Putamen (tissue), 1 donor: ENCODE data around the gene NIN.

Source experiments
- DNase-seq: peaks from one replicate; pipeline ENCODE4 v3.0.0-alpha.2; 2016; ENCODE audit warnings: low spot score

NIN gene

DNA sequence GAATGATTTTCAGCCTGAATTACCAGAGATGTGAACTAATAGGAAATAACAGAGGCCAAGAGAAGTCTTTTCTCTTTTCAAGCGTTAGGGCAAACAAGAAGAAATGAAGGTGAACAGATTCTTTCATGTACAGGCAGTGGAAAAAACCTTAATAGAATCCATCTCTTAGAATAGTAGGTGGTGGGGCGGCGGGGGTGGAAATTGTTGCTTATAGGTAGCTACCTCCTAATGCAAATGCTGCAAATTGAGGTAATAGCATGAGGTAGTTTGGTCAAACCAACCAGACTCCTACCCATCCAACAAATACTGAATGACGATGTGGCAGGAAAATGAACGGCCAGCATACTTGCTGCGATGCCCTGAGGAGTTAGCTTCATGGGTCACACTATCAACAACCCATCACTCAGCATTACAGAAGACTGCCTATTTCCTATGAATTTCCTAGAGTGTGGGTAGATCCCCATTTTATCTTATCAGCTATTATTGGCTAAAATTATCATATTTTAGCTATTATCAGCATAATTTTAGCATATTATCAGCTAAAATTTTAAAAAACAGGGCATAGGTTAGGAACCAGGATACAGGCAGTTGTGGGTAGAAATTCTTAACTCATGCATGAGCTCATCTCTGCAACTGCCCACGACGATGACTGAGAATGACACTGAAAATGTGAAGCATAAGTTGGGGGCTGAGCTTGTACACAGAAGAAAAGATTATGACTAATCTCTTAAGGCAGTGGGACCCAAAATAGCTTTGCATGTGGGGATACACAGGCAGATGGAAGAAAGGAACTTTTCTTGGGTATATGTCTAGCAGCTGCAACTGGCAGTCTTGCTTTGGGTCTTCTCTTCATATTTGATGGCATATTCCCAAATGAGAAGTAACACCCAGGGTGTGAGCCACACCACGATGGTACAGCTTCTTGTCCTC lies 68.7 kb downstream of the NIN start:
- peak; percentile 85 for DNase-seq

DNA sequence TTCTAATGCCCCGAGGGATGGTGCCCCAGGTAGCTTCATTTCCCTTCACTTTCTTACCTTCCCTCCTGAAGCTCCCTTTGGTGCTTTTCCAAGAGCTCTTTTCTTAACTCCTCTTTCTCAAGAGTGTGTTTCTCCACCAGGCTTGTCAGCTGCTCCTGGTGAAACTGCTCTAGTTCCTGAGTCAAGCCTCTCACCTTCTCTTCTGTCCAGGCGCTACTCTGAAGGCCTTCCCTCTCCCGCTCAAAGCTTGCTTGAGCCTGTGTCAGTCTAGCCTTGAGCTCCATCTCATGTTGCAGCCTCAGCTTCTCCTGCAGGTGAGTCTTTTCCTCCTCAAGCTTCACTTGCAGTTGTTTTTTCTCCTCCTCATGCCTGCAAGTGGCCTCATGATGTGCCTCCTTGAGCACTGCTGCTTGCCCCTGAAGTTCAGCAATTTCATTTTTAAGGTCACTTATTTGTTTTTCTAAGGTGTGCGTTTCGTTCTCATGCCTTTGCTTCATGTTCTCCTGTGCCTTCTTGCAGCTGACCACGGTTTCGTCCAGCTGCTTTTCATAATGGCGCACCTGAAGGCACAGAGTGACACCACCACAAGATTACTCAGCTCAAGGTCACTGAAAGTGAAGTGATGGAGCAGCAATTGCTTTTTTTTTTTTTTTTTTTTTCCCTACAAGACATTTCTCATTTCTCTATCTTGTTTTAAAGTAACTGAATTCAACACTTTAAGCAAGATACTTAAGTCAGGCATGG lies 71.0 kb downstream of the NIN start:
- DNase-seq = no peak

DNA sequence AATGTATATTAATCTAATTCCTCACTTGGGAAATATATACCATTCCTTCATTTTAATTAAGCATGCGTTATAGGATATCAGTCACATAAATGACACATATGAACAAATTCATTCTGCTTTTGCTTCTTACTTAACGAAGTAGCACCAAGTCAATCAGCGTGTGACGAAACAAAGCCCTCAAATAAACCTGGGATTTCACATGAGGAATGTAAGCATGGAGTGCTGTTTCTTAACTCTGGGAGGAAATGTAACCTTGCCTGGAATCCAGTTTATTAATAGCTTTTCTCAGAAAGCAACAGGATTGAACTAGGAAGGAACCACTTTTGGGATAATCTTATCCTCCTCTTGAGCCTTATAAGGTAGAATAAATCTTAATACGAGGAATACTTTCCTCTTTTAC lies 72.0 kb downstream of the NIN start:
- DNase-seq = no peak

DNA sequence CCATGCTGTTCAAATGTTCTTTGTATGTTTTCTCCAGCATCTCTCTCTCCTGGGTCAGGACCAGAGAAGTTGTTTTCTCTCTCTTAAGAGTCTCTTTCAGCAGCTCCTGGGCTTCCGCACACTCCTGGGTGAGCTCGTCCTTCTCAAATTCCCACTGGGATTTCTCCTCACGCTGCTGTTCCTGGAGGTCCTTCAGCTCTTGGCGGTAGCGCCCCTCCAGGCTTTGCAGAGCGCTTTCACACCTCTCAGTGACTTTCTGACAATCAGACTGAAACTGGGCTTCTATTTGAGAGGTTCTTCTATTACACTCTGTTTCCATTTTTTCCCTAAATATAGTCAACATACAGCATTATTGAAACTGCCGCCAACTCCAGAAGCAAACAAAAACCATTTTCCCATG lies 72.7 kb downstream of the NIN start:
- DNase-seq = no peak

DNA sequence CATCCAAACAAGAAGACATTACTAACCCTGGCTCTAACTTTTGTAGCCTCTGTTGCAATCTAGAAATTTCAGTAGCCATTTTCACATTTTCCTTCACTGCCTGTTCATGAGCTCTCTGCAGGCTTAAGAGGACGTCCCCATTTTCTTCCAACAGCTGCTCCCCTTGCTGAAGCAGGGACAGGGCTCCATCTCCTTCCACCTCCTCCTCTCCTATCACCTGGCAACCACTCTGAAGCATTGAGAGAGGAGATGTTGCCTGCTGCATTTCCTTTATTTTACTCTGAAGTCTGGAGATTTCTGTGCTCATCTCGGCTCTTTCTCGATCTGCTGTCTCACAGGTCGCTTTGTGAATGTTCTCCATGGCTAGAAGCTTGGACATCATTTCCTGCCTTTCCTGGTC lies 73.3 kb downstream of the NIN start:
- no peak for DNase-seq

DNA sequence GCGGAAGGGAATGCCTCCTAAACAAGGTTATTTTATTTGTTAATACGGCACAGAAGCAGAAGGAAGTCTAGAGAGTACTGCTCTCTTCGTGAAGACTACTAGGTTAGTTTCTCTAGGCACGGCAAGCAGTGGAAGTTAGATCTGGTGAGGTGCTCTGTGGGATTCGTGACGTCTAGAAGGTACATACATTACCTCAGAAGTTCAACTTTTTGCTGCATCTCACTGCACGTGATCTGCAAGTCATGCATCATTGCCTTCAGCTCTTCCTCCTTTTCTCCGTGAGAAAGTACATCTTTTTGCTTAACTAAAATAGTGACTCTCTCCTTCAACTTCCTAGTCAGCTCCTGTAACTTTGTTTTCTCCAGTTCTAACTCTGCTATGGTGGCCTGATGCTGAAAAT lies 74.7 kb downstream of the NIN start:
- no peak for DNase-seq

DNA sequence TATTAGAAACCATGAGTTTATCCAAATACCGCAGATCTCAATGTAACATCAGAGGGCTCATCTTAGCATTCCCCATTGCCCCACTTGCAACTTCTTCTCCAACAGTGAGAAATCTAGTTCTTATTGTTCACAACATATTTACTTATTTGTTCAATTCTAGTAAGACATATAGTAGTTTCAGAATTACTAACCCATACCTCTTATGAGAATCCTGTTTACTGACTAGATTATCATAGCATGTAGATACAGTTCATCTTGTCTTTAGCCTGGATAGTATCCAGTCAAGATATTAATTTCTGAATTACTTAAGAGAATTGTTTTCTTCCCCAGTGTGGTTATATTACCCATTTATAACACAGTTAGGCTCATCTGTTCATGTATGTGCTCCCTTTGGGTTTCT lies 80.6 kb downstream of the NIN start:
- DNase-seq = no peak

DNA sequence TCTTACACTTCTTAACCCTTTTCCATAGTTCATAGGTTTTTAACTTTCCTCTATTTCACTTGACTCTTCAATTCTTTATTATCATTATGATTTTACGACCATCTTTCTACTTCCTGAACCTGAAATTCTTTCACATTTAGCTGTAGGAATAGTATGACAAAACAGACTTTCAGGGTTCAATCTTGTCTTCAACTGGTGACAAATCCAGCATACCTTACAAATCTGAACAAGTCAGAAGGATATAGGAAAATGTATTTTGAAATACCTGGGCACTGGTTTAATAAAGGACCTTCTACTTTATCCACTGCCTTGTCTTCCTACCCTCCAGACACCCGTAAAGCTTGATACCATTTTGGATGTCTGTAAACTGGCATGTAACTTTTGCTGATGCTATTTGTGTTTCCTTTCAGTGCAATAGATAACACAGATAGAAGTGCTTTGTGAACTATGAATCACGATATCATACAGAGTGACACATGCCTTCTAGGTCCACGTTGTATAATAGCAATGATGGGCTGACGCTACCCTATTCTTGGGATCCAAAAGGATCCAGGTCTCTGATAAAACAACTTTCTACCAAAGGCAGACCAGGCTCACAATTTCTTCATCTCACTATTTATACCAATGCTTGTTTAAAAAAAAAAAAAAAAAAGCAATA lies 85.4 kb downstream of the NIN start:
- no peak for DNase-seq

DNA sequence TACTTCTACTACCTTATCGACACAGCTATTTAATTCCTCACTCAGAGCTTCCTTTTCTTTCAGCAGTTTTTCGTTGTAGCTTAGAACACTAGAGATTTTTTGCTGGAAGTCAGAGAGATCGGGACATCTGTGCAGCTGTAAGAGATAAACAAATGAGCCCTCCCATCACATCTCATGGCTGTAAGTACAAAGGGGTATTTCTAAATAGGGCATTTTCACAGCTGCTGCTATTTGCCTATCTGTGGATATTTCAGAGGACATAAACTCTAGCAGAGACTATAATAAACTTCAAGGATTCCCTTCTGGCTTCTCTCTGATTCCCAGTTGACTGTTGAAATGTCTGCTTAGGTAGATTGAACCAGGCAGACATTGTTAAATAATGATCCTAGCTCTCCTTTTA lies 86.7 kb downstream of the NIN start:
- no peak for DNase-seq

DNA sequence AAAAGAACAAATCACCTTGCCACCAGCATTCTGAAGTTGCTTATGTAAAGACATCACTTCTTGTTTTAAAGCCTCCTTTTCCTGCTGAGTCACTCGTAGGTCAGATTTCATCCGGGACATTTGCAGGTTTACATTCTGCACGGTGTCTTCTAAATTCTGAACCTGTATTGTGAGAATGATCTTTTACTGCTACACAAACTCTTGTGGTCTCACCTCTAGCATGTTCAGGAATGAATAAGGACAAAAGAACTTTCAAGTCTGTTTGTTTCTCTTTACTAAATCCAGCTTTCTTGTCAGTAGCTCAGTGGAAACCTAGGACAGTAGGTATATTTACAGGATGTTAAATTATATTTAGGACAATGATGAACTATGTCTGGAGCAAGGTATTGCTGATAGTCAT lies 89.4 kb downstream of the NIN start:
- DNase-seq = no peak

DNA sequence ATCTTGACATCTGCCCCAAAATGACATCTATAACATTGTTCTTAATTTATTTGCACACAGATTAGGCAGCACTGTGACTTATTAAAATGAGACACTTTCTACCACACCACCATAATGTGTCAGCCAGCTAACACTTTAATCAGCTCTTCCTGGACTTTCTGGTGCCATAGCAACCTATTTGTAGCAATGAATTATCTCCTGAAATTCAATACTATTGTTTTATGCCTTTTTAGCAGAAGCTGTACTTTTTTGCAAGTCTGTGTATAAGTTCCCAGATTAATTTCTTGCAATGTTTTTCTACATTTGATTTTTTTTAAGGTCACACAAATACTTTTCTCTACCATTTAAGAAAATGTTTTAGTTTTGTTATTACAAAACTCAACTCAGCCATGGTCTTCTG lies 90.1 kb downstream of the NIN start:
- DNase-seq = no peak

DNA sequence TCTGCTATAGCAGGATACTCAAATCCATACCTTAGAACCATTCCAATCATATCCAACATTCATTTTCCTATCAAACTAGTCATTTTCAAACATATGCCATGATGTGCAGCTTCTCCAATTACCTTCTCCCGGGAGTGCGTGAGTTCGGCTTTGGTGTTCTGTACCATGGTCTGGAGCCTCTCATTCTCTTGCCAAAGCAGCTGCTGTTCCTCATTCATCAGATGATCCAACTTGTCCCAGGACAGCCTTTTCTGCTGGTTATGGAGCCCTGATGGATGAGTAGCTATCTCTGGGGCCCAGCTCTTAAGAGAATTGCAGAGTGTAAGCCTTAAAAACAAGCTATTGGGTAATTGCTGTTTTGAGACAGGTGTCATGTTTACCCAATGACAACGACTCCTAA lies 91.8 kb downstream of the NIN start:
- no peak for DNase-seq

DNA sequence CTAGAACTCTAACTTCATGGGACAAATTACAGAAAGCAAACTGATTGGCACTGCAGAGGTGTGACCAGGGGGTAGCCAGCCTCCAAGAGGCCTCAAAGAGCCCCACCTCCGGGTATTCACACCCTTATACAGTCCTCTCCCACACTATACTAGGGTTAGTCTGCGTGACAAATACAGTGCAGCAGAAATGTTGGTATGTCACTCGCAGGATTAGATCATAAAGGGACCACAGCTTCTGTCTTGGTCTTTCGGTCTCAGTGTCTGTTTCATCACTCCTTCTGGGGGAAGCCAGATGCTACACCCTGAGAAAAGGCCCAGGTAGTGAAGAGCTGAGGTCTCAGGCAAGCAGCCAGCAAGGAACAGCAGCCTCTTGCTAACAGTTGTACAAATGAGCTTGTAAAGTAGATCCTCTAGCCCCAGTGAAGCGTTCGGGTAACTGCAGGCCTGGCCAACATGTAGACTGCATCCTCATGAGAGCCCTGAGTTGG lies 94.0 kb downstream of the NIN start:
- DNase-seq = no peak

DNA sequence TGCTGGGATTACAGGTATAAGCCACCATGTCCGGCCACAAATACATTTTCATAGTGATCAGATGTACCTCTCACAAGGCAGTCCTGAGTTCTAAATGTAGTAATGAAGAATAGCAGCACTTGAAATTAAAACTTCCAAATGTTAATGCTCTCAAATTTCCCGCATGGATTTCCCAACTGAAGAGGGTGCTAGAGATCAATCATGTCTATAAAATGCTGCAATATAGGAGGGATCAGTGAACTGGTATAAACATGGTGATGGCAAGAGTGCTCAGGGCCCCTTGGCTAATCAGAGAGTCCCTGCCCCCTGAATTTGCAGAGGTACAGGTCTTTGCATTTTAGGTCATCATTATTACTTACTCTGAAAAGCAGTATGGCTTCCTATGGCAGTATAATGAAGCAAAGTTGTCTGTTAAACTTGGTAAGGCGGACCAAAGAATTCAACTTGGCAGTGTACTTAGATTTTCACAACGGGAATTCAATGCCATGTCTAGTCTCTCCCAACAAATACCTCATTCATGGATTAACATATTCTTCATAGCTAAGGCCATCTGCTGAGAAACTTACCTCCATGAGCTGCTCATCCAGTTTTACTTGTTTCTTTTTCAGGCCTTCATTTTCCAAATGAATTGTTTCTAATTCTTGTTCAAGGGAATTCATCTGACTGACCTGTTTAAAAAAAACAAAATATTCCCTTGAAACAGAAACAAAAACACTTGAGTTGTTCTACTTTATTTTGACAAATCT lies 95.8 kb downstream of the NIN start:
- no peak for DNase-seq

DNA sequence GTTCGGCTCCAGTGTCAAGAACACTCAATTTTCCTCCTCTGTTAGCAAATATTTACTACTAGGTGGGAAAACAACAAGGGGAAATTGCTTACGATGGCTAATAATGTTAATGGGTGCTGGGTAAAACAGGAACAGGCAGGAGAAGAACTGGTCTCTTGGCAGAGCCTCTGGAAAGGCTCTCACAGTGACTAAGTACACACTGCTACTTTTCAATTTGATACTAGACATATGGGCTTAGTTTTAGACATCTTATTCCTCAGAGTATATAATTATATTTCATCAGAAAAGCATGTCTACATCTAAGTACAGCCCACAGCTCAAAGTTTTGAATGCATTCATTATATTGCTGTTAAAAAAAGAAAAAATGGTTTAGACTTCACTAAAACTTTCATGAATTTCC lies 97.5 kb downstream of the NIN start:
- no peak for DNase-seq

DNA sequence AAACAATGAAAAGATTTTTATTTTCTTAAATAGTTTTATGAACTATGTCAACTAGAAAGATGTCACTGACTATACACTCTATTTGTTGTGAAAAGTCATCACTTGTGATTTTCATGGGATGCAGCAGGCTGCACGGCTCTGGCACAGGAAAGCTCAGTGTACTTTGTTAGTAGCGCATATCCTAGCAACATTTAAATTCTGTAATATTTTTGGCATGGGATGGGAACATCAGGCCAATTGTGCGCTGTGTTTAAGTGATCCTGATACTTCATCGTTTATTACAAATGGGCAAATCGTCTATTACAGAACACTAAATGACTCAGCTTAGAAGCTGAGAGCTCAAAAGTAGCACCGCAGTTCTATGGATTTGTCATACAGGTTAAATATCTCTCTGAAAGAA lies 102.1 kb downstream of the NIN start:
- no peak for DNase-seq

DNA sequence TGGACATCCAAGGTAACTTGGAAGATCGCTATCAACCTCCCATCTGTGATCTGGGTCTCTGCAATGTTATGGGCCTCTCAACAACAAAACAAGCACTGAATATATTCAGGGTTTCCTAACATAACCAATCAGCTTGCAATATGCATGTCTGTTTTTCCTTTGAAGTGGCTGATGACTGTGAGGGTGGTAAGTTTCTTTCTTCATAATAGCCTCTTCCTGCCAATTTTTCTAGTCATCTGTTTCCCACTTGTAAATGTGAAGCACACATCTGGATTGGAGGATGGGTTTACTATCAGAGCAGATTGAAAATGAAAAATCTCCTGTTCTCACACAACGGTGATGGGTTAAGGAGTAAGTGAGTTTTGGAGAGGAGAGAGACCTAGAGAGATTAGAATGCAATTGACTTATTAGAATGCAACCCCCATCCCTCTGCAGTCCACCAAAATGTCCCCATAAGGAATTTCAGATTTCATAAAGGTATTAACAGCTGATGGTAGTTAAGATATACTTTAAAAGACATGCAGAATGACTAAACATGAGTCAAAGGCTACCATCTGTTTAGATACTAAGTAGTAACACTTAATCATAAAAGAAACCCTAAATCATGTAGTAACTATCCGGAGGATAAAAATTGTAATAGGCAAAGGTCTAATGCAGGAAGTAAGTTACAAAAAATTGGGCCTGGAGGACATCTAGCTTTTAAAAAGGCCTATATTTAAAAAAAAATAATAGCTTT lies 104.4 kb downstream of the NIN start:
- DNase-seq = no peak

DNA sequence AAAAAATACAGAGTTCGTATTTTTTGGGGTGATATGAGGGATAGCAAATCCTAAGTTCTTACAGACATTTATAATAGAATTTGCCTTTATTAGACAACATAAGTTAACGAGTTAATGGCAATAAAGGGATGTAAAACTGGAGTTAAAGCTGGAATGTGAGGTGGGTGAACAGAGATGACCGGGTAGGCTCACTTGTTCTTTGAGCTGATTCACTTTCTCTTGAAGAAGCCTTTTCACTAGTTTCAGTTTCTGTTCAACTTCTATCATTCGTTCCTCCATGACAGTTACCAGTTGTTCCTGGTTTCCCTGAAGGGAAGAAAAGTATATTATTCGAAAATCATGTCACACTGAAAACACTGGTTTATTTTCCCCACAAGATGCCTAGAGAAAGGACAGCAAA lies 105.2 kb downstream of the NIN start:
- DNase-seq = no peak

DNA sequence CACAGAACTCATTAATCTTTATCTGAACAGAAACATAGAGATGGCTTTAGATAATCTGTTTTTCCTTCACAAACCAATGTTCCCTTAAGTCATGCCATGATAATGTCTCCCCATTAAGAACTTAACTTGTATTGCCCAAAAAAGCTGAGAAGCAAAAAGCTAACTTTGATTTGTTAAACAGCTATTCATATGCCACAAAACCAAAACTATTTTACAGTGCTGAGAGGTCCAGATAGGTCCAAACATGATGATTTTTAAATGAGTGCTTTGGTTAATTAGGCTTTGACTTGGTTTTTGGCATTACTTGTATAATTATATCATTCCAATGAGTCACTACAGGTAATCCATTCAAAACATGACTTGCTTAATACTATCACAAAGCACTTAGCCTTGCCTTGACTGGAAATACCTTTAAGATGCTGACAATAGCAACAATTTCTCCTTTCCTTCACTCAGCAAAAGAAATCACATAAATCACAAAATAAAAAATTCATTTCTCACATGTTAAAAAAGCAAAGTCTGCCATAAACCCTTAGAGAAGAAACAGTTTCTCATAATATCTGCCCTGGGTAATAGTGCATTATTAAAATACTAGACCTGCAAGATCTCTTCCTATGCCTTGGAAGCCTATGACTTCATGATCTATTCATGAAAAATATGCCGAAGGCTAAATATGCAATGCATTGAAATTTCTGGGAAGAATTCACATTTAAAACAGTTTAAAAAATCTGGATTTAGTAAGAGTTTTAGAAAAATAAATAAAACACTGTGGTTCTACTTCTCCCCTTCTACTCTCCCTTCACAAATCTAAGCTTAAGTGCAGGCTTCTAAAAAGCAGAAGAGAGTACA lies 110.8 kb downstream of the NIN start:
- DNase-seq = no peak

DNA sequence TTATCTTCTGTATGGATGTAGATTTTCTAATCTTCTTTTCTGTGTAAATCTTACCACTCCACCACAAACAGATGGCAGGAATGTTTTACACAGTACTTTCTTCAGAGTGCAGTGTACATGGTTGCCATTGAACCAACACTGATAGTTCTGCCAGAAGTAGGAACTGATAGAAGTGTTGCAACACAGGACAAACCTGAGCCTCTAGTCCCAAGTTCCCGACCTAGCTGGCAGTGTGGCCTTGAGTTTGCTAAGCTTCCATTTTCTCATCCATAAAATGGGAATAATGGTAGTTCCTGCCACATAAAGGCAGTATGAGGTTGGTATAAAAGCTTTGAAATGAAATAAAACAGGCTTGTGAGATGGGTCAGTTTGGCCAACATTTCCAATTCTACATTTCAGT lies 112.0 kb downstream of the NIN start:
- no peak for DNase-seq
